GM18907 (cell line): ENCODE data around the gene USP10.

Experiments used
- ATAC-seq: cut with Tn5 transposase; IDR thresholded peaks from one replicate; pipeline ENCODE4 v1.9.1; 2021; ENCODE audit warnings: mild to moderate bottlenecking, moderate library complexity; ENCODE audit not compliant: unreplicated experiment

The USP10 gene

DNA sequence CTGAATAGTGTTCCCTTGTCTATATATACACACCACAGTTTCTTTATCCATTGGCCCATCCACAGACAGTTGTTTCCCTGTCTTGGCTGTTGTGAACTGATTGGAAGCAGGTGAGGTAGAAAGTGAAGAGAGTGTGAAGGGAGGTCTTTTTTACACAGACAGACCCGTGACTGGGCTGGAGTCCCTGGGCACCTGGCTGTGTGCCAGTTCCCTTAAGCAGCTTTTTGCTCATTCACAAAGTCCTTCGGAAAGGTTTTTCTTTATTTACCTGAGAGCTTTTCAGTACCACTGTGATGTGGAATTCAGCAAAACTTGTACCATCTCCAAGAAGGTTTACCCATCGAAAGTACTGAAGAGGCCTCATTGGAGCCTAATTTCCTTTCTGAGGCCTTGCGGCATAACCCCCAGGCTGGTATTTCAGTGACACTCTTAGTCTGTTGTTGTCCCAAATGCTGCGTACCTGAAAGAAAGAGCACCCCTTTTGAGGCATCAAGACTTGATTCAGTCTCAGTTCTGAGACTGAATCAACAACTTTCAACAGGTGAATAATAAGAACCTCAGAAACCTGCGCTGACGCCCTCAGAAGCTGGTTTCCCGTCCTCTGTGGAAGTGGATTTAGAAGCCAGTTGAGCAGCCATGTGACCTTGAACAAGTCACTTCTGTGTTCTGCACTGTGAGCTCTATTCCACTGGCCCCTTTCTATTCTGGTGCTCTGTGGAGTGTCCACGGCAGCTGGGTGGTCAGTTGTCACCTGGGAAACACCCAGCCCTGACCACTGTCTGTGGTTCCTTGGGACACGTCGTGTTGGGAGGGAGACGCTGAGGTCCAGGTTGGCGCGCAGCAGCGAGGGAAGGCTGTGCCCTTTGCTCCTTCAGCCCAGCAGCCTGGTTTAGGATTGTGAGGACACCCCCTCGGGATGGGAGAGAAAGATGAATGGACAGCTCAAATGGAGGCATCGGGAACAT lies 66.1 kb downstream of the USP10 start:
- no peak for ATAC-seq

DNA sequence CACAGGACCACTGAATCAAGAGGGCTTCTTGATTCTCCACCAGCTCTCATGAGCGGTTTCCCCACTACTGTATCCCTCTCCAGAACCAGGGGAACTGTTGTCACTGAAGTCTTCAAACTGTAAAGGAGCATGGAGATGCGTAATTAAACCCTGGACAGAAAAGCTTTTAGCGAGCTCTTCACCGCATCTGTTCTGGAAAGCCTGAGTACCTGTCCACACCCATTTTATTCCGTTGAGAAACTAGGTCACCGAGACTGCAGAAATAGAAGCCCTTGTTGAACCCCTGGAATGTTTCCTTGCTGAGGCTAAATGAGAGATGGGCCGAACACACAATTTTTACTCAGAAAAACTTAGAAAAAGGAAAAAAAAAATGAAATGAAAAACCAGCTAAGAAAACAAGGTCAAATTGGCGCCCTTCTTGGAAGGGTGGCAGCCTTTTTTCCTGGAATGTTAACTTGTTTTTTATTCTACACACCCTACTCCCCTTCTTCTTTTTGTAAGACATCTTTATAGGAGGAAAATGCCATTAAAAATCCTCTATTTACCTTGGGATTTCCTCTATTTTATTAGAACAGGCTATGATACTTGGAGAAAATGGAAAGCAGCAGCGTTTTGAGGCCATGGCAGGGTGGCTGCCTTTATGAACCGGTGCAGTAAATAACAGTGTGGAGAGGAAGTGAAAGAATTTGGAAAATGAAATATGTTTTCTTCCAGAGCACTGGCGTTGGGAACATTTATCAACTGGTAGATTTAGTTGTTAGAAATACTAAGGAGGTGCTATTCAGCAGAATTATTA lies 67.4 kb downstream of the USP10 start:
- ATAC-seq = no peak

GRCh38 chr16:84768061-84768807 lies 68.4 kb downstream of the USP10 start:
- ATAC-seq = no peak

DNA sequence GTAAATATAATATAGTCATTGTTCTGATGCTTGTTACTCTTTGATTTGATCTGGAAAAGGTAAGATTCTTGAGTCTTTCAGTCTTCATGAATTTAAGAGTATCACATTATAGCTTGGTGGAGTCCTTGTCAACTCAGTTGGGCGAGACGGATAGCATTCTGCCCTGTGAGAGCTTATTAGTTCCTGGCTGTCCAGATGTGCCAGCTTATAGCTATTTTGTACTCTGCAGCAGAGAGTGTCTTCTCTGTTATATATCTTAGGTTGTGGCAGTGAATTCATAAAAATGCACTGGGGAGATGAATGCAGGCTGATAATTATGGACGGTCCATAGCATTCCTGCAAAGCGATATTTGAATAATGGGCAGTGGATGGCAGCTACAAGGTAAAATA lies 69.0 kb downstream of the USP10 start:
- no peak for ATAC-seq

- ATAC-seq = no peak
Observed at GRCh38 chr16:84769416-84769815, 69.6 kb downstream of the USP10 start.

DNA sequence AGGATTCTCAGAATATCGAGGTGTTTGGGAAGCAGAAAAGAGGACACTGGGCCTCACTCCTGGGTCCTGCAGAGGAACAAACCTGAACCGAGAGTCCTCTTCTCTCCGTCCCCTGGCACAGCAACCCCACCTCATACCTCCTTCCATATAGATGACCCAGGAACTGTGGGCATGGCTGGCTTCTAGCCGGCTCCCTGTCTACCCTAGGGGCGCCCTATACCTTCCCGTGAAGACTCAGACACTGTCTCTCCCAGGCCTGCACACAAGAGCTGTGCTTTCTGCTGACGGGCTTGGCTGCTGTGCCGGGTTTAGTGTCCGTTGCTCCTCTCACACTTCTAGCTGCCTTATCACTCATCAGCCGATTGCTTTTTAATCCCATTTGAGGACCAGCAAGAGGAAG lies 73.5 kb downstream of the USP10 start:
- no peak for ATAC-seq

GRCh38 chr16:84774810-84775209 lies 75.0 kb downstream of the USP10 start:
- no peak for ATAC-seq

DNA sequence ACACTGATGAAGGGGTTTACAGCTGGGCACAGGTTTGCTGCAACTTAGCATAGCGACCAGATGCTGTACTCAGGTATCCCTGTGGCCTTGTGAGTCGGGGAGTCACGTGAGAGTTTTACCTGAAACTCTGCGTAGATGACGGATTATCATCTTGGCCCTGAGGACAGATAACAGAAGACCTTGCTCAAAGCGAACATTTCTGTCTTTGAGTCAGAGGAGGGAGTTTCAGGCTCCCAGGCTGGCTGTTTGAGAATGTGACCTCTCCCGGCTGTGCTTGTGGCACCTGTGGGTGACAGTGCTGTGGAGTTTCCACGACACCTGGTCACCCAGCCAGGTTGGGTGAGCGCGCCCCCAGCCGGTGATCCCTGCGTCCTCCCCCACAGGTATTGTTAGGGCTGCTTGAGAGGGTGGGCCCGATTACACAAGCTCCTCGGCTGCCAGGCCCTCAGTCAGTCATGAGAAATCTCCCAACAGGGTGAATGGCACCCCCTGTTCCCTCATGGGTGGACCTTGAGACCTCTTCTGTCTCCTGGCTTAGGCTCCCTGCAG lies 75.5 kb downstream of the USP10 start:
- no peak for ATAC-seq

DNA sequence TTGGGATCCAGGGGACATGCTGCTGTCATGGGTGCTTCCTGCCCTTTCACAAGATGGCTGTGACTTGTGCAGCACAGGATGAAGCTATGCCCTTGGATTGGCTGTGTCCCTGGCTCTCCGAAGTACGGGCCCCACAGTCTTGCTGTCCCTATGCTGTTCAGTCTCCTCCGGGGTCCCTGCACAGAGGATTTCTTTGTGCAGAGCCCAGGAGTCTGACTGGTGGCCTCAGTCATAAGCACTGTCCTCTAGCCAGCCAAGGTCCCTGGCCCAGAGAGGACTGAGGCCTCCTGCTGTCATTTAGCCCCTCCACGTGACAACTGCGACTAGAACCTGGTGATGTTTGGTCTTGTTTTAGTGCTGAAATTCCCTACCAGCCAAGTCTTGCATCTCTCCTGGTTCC lies 77.6 kb downstream of the USP10 start:
- ATAC-seq = no peak

DNA sequence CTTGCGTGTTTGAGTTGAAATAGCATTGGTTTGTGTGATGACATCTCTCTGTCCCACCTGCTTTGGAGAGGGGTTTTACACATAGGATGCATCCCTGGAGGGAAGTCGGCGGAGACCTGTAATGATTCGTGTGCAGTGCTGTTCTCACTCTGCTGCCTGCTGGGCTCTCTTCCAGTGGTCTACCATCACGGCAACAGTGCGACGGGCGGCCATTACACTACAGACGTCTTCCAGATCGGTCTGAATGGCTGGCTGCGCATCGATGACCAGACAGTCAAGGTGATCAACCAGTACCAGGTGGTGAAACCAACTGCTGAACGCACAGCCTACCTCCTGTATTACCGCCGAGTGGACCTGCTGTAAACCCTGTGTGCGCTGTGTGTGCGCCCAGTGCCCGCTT lies 78.9 kb downstream of the USP10 start:
- ATAC-seq = no peak

DNA sequence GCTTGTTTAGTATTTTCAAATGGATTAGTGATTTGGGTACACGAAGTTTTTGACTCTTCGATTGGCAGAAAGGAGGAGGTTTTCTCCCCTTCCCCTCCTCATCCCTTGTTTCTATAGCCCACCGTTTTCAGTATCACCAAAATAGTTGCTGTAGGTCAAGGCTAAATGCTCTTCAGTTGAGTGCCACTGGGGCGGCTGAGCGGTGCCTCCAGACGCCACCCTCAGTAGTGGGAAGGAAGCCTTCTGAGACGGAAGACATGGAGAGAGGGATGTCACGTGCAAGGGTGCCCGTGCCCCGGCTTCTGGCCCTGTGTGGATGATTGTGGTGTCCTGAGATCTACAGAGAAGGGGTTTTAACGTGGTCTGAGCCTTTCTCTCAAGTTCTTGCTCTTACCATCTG lies 80.3 kb downstream of the USP10 start:
- no peak for ATAC-seq

DNA sequence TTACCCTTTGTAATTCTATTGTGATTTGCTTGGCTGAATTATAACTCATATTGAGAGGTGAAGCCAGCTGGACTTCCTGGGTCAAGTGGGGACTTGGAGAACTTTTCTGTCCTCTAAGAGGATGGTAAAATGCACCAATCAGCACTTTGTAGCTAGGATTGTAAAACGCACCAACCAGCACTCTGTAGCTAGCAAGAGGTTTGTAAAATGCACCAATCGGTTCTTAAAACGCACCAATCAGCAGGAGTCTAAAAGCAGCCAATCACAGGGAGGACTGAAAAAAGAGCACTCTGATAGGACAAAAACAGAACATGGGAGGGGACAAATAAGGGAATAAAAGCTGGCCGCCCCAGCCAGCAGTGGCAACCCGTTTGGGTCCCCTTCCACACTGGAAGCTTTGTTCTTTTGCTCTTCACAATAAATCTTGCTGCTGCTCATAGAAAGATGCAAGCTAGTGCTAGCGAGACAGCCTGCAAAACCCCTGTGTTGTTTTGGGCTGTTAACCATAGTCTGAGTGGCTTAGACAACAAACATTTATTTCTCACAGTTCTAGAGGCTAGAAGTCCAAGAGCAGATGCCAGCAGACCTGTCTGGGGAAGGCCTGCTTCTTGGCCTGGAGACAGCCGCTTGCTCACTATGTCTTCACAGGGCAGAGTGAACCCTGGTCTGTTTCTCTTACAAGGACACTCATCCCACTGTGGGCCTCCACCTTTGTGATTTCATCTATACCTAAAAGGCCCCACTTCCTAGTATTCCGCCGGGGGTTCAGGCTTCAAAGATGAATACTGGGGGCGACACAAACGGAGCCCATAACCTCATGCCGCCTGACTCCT lies 81.0 kb downstream of the USP10 start:
- no peak for ATAC-seq

DNA sequence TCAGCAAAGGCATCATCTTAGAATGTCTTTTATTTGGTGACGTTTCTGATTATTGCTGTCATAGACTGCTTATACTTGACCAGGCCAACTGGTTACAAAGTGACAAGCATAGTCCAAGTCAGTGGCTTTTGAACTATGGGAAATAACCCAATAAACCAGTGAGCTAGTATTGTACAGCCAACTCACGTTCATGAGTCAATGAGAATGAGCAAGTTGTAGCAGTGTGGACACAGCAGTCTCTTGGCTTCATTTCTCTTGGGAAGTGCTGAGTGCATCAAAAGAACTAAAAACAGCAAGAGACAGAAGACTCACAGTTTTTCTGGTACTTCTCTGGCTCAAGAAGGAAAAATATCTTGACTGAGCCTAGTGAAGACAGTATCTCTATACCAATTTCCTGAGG lies 83.0 kb downstream of the USP10 start:
- ATAC-seq = no peak

GRCh38 chr16:84785843-84786581 lies 86.2 kb downstream of the USP10 start:
- no peak for ATAC-seq

DNA sequence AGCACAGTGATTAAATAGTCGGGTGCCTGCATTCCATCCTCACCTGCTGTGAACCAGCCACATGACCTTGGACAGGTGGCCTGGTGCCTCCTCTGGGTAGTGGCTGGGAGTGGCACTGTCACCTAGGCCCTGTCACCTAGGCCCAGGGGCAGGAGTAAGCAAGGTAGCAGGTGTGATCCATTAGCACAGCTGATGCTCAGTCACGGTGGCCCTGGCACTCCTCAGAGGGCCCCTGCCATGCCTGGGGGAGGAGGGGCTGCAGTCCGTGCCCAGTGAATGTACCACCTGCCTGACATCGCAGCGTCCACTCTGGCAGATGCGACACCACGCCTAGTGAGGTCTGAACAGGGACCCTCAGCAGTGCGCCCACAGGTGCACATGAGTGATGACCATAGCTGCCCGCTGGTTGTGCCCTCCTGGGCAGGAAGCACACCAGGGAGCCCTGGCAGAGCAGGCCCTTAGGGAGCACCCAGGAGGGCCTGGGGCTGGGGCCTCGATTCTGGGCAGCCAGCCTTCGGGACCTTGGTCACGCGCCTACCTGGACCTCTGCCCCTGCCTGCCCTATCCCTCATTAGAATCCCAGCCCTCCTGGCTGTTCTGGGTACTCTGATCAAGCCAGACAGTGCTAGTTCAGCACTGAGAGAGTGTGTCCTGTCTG lies 86.9 kb downstream of the USP10 start:
- ATAC-seq = no peak

GRCh38 chr16:84787263-84787622 lies 87.4 kb downstream of the USP10 start:
- ATAC-seq = no peak

DNA sequence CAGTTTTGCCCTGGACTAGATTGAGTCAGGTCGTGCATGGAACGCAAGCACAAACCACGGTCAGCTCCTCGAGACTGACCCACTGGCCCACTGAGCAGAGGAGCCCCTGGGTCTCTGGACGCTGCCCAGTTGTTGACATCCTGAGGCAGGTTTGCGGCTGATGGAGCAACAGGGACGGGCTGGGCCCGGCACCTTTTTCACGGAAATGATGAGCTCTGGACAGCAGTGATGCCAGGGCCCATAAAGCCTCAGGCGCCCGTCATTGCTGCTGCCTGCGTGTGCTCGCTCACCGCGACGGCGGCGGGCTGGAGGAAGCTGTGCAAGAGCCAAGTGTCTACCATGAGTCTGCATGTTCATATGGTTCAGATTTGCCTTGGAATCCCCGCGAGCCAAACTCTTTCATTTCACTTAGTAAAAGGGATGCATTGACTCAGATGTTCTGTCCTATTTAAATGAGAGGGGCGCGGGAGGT lies 89.2 kb downstream of the USP10 start:
- ATAC-seq = no peak

GRCh38 chr16:84789431-84789830 lies 89.6 kb downstream of the USP10 start:
- ATAC-seq = no peak

DNA sequence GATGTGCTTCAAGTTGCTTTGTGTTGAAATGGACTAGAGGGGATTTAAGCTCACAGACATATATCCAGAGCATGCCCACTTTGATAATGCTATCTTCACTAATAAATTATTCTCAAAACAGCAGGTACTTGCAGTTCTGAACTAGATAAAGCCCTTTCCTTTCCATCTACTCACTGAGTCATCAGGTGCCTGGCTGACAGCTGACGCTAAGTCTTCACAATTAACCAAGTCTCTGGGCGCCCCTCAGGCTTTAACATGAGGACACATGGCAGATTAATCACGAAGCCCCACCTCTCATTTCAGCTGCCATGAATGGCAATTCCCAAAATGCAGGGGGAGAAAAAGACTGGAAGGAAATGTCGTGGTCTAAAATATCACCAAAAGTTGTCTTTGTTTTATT lies 90.5 kb downstream of the USP10 start:
- no peak for ATAC-seq
